AG09309 (cell line): ENCODE measurements around the gene EXOC3L4.

ENCODE experiments used
- DNase-seq: peaks from one replicate; pipeline ENCODE4 v3.0.0-alpha.2; 2010; ENCODE audit warnings: low read depth
- H3K4me3 ChIP-seq: 2 replicates; pipeline ENCODE4 v1.5.1; 2011; ENCODE audit warnings: mild to moderate bottlenecking, low read depth, low read length, moderate library complexity; ENCODE audit not compliant: control insufficient read depth
- CTCF ChIP-seq: IDR thresholded peaks from 2 replicates; pipeline ENCODE4 v1.5.1; 2011; ENCODE audit warnings: mild to moderate bottlenecking, low read depth, low read length, inconsistent platforms; ENCODE audit not compliant: insufficient read depth, control insufficient read depth; ENCODE audit errors: missing control alignments

The EXOC3L4 gene

GRCh38 chr14:103064978-103065377 is 29.5 kb upstream of the EXOC3L4 start:
- TF ChIP-seq CTCF, result no peak
- DNase-seq, result no peak

GRCh38 chr14:103065861-103066260 is 28.7 kb upstream of the EXOC3L4 start:
- DNase-seq, result no peak
- no peak overlapping the region for H3K4me3 ChIP-seq
- no peak for TF ChIP-seq CTCF

More at GRCh38 chr14:103064978-103065377, 29.5 kb upstream of the EXOC3L4 start:
- no peak overlapping the region for H3K4me3 ChIP-seq

- TF ChIP-seq CTCF, result no peak
- no peak overlapping the region for H3K4me3 ChIP-seq
- DNase-seq, result no peak
Measured at GRCh38 chr14:103066399-103066798, 28.1 kb upstream of the EXOC3L4 start.

- TF ChIP-seq CTCF, result no peak
- no peak overlapping the region for H3K4me3 ChIP-seq
- DNase-seq, result peak; percentile 86
Measured at GRCh38 chr14:103067231-103067954, 27.1 kb upstream of the EXOC3L4 start.

GRCh38 chr14:103068351-103069073 is 26.0 kb upstream of the EXOC3L4 start:
- DNase-seq, result no peak
- TF ChIP-seq CTCF, result no peak
- no peak overlapping the region for H3K4me3 ChIP-seq

GRCh38 chr14:103070263-103070885 is 24.2 kb upstream of the EXOC3L4 start:
- no peak for TF ChIP-seq CTCF
- no peak overlapping the region for H3K4me3 ChIP-seq

More at GRCh38 chr14:103070263-103070885, 24.2 kb upstream of the EXOC3L4 start:
- no peak for DNase-seq
